Aorta (tissue), 5 donors: ENCODE results near the gene INHBE. TPM values are rescaled to one million over a fixed set of nuclear protein-coding genes. Genes with fewer than 3 reads are reported as not detected.
"Not testable (repeated sequence)": the region's sequence is repeated elsewhere in the genome, so short reads cannot be mapped to it uniquely, and the experiment has no call there.

Source experiments
- ATAC-seq: fragments of 200-7000 bp; cut with Tn5 transposase; one replicate; pipeline ENCODE4 v1.9.1; 2022; ENCODE audit warnings: moderate library complexity; ENCODE audit not compliant: low FRiP score
- DNase-seq, 2 donors: peaks; one replicate each; pipeline ENCODE4 v3.0.0-alpha.2; 2020
- H3K27ac ChIP-seq, 2 donors: one replicate each; pipeline ENCODE4 v1.5.1; 2013; ENCODE audit warnings: low read length in 2 of 2, mild to moderate bottlenecking in 2 of 2, moderate library complexity in 2 of 2, control low read depth in 1 of 2, inconsistent platforms in 1 of 2, low read depth in 1 of 2
- H3K27me3 ChIP-seq, 2 donors: one replicate each; pipeline ENCODE4 v1.6.1; 2013; ENCODE audit warnings: control low read depth in 1 of 2, low read length in 1 of 2, mild to moderate bottlenecking in 1 of 2, moderate library complexity in 1 of 2; ENCODE audit not compliant: insufficient read depth in 2 of 2, control insufficient read depth in 1 of 2
- H3K36me3 ChIP-seq, 2 donors: one replicate each; pipeline ENCODE4 v1.6.1; 2013; ENCODE audit warnings: control low read depth in 1 of 2, low read length in 1 of 2, mild to moderate bottlenecking in 1 of 2; ENCODE audit not compliant: insufficient read depth in 2 of 2, control insufficient read depth in 1 of 2
- H3K4me1 ChIP-seq, 2 donors: one replicate each; pipeline ENCODE4 v1.6.1; 2013; ENCODE audit warnings: low read length in 2 of 2, control low read depth in 1 of 2, mild to moderate bottlenecking in 1 of 2, moderate library complexity in 1 of 2; ENCODE audit not compliant: insufficient read depth in 2 of 2, control insufficient read depth in 1 of 2
- H3K4me3 ChIP-seq, 2 donors: one replicate each; pipeline ENCODE4 v1.5.1; 2013; ENCODE audit warnings: low read length in 2 of 2, control low read depth in 1 of 2, mild to moderate bottlenecking in 1 of 2
- H3K9me3 ChIP-seq: one replicate; pipeline ENCODE4 v1.6.1; 2013; ENCODE audit warnings: mild to moderate bottlenecking, low read length; ENCODE audit not compliant: control insufficient read depth
- WGBS, 2 donors: extraction: QIAGEN DNeasy Blood & Tissue Kit; methylation state at CpG; one replicate each; pipeline ENCODE4 v1.1.7; 2013; 5-methylcytosine and 5-hydroxymethylcytosine counted together
- intact Hi-C, 2 donors: fragments of 100-400 bp; cut with DNase I; formaldehyde crosslinking; loops; one replicate each; pipeline versions ENCODE4 v1.14.2 to v1.15.0; 2022
- polyA plus RNA-seq, 2 donors: library from polyadenylated mRNA; stranded (reverse); fragments of 200-250 nt; gene quantifications; one replicate each; pipeline ENCODE4 v1.2.3, GENCODE V29; 2013
- total RNA-seq, 2 donors: library from RNA; stranded (reverse); fragmentation: NEBNext Ultra II Directional; extraction: Animal tissue kit (Norgen Biotek cat#: 25700); gene quantifications; one replicate each; pipeline ENCODE4 v1.2.1, GENCODE V29; 2021
- donor health status: healthy with polysubstance abuse.
- donor health status: Bipolar disorder and iron deficiency.
- donor health status: DM: no; HTN: no; CAD: no.
- donor health status: DM: no; HTN: no; CAD: no.
- donor health status: DM: yes; HTN: yes; CAD: no.

Gene INHBE
- total and polyA plus RNA-seq, 4 donors: not detected

DNA sequence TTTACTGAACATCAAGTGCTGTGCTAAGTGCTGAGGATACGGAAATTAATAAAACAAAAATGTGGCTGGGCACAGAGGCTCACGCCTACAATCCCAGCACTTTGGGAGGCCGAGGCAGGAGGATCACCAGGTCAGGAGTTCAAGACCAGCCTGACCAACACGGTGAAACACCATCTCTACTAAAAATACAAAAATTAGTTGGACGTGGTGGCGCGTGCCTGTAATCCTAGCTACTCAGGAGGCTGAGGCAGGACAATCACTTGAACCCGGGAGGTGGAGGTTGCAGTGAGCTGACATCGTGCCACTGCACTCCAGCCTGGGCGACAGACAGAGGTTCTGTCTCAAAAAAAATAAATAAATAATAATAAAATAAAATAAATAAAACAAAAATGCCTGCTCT is 28.2 kb upstream of the INHBE start:
- ATAC-seq, H3K4me1 ChIP-seq, H3K9me3 ChIP-seq, DNase-seq, H3K27ac ChIP-seq, H3K36me3 ChIP-seq, intact Hi-C loops, H3K27me3 ChIP-seq, H3K4me3 ChIP-seq: not testable (repeated sequence)
- WGBS, 2 donors: 96% methylated on average over 10 of the region's 10 CpGs

DNA sequence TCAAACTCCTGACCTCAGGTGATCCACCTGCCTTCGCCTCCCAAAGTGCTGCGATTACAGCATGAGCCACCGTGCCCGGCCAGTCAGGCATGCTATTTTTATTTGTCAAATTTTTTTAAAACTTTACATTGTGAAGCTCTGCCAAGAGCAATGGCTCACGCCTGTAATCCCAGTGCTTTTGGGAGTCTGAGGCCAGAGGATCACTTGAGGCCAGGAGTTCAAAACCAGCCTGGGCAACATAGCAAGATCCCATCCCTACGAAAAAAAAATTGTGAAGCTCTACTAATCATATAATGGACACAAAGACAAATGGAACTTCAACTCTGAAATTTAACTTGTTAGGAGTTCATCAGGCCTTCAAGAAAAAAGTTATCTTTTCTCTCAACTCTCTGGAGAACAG is 26.1 kb upstream of the INHBE start:
- intact Hi-C loops: no loop called here
- no peaks in the 10 kb centered on the region for H3K36me3 ChIP-seq
- H3K9me3 ChIP-seq: no peaks in the 10 kb centered on the region
- no peaks in the 10 kb centered on the region for H3K4me1 ChIP-seq
- WGBS, 2 donors: 41 to 55% methylated on average over 6 of the region's 6 CpGs
- H3K4me3 ChIP-seq: no peak overlapping the region
- no peak overlapping the region for H3K27ac ChIP-seq
- DNase-seq (no peak), ATAC-seq (no peak)
- no peaks in the 10 kb centered on the region for H3K27me3 ChIP-seq

DNA sequence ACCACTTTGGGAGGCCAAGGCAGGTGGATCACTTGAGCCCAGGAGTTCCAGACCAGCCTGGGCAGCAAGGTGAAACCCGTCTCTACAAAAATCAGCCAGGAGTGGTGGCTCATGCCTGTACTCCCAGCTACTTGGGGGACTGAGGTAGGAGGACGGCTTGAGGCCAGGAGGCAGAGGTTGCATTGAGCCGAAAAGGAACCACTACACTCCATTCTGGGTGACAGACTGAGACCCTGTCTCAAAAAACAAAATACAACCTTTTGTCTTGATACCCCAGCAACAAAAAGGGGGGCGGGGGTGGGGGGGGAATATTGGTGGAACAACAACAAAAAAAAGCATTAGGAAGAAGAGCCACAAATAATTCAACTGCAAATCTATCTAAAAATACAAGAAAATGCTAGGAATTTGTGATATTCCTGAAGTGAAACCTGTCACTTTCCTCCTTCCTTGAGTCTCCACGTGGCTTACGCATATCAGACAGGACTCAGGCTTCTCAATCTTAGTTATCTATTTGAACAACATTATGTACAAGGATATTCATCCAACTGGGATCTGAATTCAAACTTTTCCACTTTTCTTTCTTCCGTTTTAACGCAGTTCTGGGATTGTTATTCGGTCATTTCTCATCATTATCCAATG is 25.5 kb upstream of the INHBE start:
- H3K9me3 ChIP-seq: no peaks in the 10 kb centered on the region
- DNase-seq (no peak), ATAC-seq (no peak)
- H3K4me3 ChIP-seq: peak overlapping the region; percentile 71 to 99
- intact Hi-C loops: no loop called here
- H3K36me3 ChIP-seq: no peaks in the 10 kb centered on the region
- no peaks in the 10 kb centered on the region for H3K27me3 ChIP-seq
- H3K27ac ChIP-seq: peak overlapping the region in 1 of 2 donors; percentile 98
- 16 to 23% methylated on average over 9 of the region's 9 CpGs for WGBS, 2 donors
- H3K4me1 ChIP-seq: no peaks in the 10 kb centered on the region

DNA sequence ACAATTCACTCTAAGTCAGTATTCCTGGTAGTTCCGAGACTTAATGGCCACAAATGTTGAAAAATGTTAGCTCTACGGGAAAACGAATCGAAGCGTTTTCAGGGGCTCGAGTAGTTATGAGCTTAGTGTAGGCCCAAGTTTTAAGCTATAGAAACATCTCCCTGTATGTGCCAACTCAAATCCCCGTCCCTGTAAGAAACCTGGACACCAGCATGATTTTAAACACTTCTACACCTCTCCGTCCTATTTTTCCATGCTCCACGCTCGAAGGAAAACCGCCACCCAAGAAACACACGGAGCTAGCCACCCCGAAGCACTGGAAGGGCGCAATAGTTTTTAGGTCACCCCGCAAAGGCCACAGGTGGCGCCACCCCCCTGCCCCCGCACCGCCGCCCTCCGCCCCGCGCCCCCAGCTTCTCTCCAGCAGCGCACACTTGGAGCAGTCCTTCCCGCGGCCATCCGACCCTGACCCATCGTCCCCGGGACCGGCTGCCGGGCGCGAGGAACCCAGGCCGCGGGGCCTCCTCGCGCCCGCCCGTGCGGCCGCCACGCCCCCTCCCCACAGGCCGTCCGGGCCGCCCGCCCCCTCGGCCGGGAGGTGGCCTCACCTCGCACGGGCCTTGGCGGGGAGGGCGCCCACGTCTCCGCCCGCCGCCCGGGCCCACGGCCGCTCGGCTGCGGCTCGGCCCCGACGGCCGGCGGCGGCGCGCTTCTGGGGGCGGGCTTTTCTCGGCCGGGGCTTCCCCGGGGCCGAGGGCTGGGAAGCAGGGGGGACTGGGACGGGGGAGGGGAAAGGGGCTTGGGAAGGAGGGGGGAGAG is 24.8 kb upstream of the INHBE start:
- DNase-seq: peak; percentile 62 to 88
- intact Hi-C loops: no loop called here
- Histone ChIP-seq H3K9me3 (no peaks in the 10 kb centered on the region), H3K4me1 (no peaks in the 10 kb centered on the region), H3K36me3 (no peaks in the 10 kb centered on the region), H3K27me3 (no peaks in the 10 kb centered on the region), H3K4me3 (peak overlapping the region; percentile 71 to 99), H3K27ac (peak overlapping the region; percentile 80 to 98)
- ATAC-seq: peak; percentile 86
- 1% methylated on average over 45 to 74 of the region's 74 CpGs for WGBS, 2 donors

DNA sequence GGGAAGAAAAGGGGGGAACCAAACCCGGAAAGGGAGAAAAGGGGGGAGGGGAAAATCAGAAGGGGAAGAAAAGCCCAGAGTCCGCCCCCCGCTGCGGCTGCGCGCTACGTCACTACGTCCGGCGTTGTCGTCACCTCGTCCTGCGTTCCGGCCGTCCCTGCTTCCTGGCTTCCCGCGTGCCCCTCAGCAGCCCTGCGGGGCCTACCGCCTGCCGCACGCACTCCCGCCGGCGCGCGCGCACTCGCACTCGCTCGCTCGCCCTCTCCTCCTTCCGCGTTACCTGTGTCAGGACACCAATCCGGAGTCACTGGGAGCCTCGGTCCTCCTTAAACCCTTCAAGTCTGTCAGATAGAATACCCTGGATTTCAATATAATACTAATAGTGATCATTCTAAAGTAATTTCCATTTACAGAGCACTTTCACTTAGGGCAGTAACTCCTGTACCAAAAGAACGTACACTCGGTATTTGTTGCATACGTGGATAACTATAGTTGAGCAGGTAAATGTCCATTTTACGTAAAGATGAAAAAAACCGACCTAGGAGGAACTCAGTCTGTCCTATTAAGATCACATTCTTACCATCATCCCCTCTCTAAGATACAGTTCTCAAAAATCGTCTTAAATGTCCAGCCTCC is 24.1 kb upstream of the INHBE start, which contains the start of gene R3HDM2:
Gene R3HDM2, minus strand, starts transcription at position 113 of the 636 bp plus-strand sequence. CDS start 120,615 bp downstream, outside the sequence.
- intact Hi-C loops: no loop called here
- ATAC-seq (peak; percentile 97), DNase-seq (peak; percentile 98 to 99)
- Histone ChIP-seq H3K9me3 (no peaks in the 10 kb centered on the region), H3K4me3 (peak within 1 kb of the TSS; percentile 71 to 99), H3K4me1 (no peaks in the 10 kb centered on the region), H3K27me3 (no peaks in the 10 kb centered on the region), H3K27ac (peak within 1 kb of the TSS; percentile 95 to 98), H3K36me3 (no peaks in the 10 kb centered on the region)
- 1 to 2% methylated on average over 28 to 41 of the region's 41 CpGs for WGBS, 2 donors

DNA sequence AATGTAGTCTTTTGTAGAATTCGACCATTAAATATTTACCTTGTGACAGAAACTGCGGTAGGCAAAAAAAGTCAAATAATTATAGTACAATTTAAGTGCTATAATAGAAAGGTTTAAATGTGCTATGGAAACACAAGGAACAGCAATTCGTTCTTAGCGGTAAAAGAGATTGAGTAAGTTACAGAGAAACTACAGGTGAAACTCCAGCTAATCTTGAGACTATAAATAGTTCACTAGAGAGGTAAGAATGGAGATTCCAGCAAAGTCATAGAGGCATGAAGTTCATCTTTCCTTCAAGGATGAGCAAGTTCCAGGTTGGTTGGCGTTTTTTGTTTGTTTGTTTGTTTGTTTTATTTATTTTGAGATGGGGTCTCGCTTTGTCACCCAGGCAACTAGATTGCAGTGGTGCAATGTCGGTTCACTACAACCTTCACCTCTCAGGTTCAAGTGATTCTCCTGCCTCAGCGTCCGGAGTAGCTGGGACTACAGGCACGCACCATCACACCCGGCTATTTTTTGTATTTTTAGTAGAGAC is 23.4 kb upstream of the INHBE start:
- Histone ChIP-seq H3K4me3 (peak overlapping the region in 1 of 2 donors; percentile 95), H3K27ac (no peak overlapping the region), H3K36me3 (no peaks in the 10 kb centered on the region), H3K27me3 (no peaks in the 10 kb centered on the region), H3K9me3 (no peaks in the 10 kb centered on the region), H3K4me1 (no peaks in the 10 kb centered on the region)
- intact Hi-C loops: no loop called here
- DNase-seq: no peak
- 82 to 86% methylated on average over 11 of the region's 11 CpGs for WGBS, 2 donors
- ATAC-seq: no peak

DNA sequence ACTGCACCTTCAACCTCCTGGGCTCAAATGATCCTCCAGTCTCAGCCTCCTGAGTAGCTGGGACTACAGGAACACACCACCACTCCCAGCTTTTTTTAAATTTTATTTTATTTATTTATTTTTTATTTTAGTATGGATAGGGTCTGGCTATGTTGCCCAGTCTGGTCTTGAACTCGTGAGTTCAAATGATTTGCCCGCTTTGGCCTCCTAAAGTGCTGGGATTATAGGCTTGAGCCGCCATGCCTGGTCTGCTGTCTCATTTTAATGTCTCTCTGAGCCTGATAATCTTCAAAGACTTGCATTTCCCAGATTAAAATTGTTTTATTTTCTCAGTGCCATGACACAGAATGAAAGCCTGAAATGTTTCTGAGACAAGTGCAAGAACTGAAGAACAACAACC is 21.7 kb upstream of the INHBE start:
- ATAC-seq (no peak), DNase-seq (no peak)
- Histone ChIP-seq H3K4me1 (no peaks in the 10 kb centered on the region), H3K27ac (no peak overlapping the region), H3K4me3 (no peak overlapping the region), H3K9me3 (no peaks in the 10 kb centered on the region), H3K27me3 (no peaks in the 10 kb centered on the region), H3K36me3 (no peaks in the 10 kb centered on the region)
- WGBS, 2 donors: 73 to 96% methylated on average over 3 of the region's 3 CpGs
- intact Hi-C loops: no loop called here

DNA sequence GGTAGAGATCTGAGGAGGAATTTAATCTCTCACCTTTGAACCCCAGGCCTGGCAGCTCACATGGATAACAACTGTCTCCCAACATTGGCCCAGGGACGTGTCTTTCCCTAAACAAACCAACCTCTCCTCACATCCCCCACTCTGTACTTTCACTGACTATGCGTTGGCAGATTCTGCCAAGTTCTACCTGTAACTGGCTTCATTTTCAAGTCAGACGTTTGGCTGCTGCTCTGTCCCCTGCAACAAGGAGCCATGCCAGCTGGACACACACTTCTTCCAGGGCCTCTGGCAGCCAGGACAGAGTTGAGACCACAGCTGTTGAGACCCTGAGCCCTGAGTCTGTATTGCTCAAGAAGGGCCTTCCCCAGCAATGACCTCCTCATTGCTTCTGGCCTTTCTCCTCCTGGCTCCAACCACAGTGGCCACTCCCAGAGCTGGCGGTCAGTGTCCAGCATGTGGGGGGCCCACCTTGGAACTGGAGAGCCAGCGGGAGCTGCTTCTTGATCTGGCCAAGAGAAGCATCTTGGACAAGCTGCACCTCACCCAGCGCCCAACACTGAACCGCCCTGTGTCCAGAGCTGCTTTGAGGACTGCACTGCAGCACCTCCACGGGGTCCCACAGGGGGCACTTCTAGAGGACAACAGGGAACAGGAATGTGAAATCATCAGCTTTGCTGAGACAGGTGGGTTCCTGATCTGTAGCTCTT is 20.4 kb upstream of the INHBE start, which contains the start of gene INHBC:
Gene INHBC, plus strand, starts transcription at position 268 of the 707 bp plus-strand sequence. Its CDS starts 103 bp downstream, at position 371.
- H3K4me3 ChIP-seq: no peak within 1 kb of the TSS
- H3K36me3 ChIP-seq: no peaks in the 10 kb centered on the region
- intact Hi-C loops: no loop called here
- H3K9me3 ChIP-seq: no peaks in the 10 kb centered on the region
- ATAC-seq (no peak), DNase-seq (no peak)
- no peaks in the 10 kb centered on the region for H3K27me3 ChIP-seq
- 74 to 75% methylated on average over 8 of the region's 8 CpGs for WGBS, 2 donors
- H3K27ac ChIP-seq: no peak within 1 kb of the TSS
- peaks cover 0 to 6% of the 10 kb centered on the region in 2 donors for H3K4me1 ChIP-seq
